HG02840 (cell line): Measurements from ENCODE around the gene FBXO42.

Experiments
- ATAC-seq: cut with Tn5 transposase; IDR thresholded peaks from one replicate; pipeline ENCODE4 v1.9.1; 2021; ENCODE audit warnings: mild to moderate bottlenecking, moderate library complexity, moderate number of reproducible peaks; ENCODE audit not compliant: unreplicated experiment, low FRiP score

The FBXO42 gene

GRCh38 chr1:16334655-16335340 lies 17.5 kb downstream of the FBXO42 start:
- no peak for ATAC-seq

GRCh38 chr1:16326833-16327404 lies 25.4 kb downstream of the FBXO42 start:
- no peak for ATAC-seq

- ATAC-seq = no peak
These were observed 27.8 kb downstream of the FBXO42 start for GRCh38 chr1:16324456-16324890.

GRCh38 chr1:16321176-16321867 lies 31.0 kb downstream of the FBXO42 start:
- no peak for ATAC-seq

GRCh38 chr1:16318555-16318954 lies 33.7 kb downstream of the FBXO42 start:
- ATAC-seq = no peak

GRCh38 chr1:16315437-16315836 lies 36.8 kb downstream of the FBXO42 start:
- no peak for ATAC-seq

GRCh38 chr1:16307222-16307621 lies 45.1 kb downstream of the FBXO42 start:
- ATAC-seq = no peak

GRCh38 chr1:16302709-16303627 lies 49.3 kb downstream of the FBXO42 start:
- ATAC-seq = no peak

- no peak for ATAC-seq
These were observed 51.8 kb downstream of the FBXO42 start for GRCh38 chr1:16300436-16300835.

- ATAC-seq = no peak
These were observed 53.6 kb downstream of the FBXO42 start for GRCh38 chr1:16298653-16299052.

GRCh38 chr1:16296643-16297042 lies 55.6 kb downstream of the FBXO42 start:
- ATAC-seq = no peak

GRCh38 chr1:16294219-16295212 lies 57.8 kb downstream of the FBXO42 start:
- no peak for ATAC-seq

GRCh38 chr1:16293538-16293937 lies 58.7 kb downstream of the FBXO42 start:
- ATAC-seq = no peak

- ATAC-seq = no peak
These were observed 59.5 kb downstream of the FBXO42 start for GRCh38 chr1:16292739-16293138.

GRCh38 chr1:16289959-16290358 lies 62.3 kb downstream of the FBXO42 start:
- no peak for ATAC-seq

- ATAC-seq = no peak
These were observed 66.2 kb downstream of the FBXO42 start for GRCh38 chr1:16286122-16286521.

GRCh38 chr1:16281765-16282164 lies 70.5 kb downstream of the FBXO42 start:
- ATAC-seq = no peak

GRCh38 chr1:16279186-16279585 lies 73.1 kb downstream of the FBXO42 start:
- ATAC-seq = no peak

GRCh38 chr1:16276302-16277030 lies 75.8 kb downstream of the FBXO42 start:
- no peak for ATAC-seq
